Tibial nerve (tissue), 4 donors: ENCODE data around the gene TTC21A.

Source experiments
- EP300 ChIP-seq, 2 donors: sonication (generic); formaldehyde crosslinking; IDR thresholded peaks; one replicate each; pipeline ENCODE4 v1.6.1; 2017; ENCODE audit warnings: antibody characterized with exemption in 2 of 2, mild to moderate bottlenecking in 1 of 2
- POLR2A ChIP-seq, 2 donors: fragments of 450-650 bp; IDR thresholded peaks; one replicate each; pipeline ENCODE4 v1.6.1; 2017; ENCODE audit warnings: antibody characterized with exemption in 2 of 2, mild to moderate bottlenecking in 2 of 2, moderate library complexity in 2 of 2
- TF ChIP-seq, protein P1 (sequence below), 5 experiments: fragments of 200-600 bp in 3 of 5; fragments of 450-650 bp in 2 of 5; sonication (generic) in 3 of 5; IDR thresholded peaks; one replicate each; pipeline ENCODE4 v1.5.1; 2016 to 2019; ENCODE audit warnings: antibody characterized with exemption in 5 of 5, mild to moderate bottlenecking in 3 of 5, moderate library complexity in 2 of 5

DNA sequence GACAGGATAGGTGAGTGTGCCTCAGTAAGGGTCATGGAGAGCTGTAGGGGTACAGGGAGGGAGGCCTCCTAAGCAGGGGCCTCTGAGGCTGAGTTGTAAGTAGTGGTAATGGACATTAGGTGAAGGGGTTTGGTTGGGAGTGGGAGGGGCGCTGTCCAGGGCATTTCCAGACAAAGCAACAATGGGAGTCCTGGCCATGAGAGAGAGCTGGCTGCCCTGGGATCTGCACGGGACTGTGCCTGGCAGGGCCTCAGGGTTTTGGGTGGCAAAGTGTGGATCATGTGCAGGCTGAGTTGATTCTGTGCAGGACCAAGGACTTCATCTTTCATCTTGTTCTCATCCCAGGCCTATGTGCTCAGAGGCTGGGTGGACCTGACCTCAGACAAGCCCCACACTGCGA, 4.6 kb downstream of the TTC21A start:
- TF ChIP-seq, protein P1, sequence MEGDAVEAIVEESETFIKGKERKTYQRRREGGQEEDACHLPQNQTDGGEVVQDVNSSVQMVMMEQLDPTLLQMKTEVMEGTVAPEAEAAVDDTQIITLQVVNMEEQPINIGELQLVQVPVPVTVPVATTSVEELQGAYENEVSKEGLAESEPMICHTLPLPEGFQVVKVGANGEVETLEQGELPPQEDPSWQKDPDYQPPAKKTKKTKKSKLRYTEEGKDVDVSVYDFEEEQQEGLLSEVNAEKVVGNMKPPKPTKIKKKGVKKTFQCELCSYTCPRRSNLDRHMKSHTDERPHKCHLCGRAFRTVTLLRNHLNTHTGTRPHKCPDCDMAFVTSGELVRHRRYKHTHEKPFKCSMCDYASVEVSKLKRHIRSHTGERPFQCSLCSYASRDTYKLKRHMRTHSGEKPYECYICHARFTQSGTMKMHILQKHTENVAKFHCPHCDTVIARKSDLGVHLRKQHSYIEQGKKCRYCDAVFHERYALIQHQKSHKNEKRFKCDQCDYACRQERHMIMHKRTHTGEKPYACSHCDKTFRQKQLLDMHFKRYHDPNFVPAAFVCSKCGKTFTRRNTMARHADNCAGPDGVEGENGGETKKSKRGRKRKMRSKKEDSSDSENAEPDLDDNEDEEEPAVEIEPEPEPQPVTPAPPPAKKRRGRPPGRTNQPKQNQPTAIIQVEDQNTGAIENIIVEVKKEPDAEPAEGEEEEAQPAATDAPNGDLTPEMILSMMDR (IDR thresholded peaks at IDR 0.05): no peak
- TF ChIP-seq POLR2A (IDR thresholded peaks at IDR 0.05) (no peak), EP300 (IDR thresholded peaks at IDR 0.05) (no peak)
